Vagina (tissue), 2 donors: ENCODE results near the gene NUAK1. TPM values are rescaled to one million over a fixed set of nuclear protein-coding genes. Genes with fewer than 3 reads are reported as not detected.

Source experiments
- DNase-seq, 2 donors: peaks; one replicate each; pipeline ENCODE4 v3.0.0-alpha.2; 2017; ENCODE audit errors: extremely low spot score in 2 of 2
- H3K27ac ChIP-seq: fragments of 200-600 bp; sonication (generic); one replicate; pipeline ENCODE4 v1.5.1; 2019
- H3K27me3 ChIP-seq: fragments of 200-600 bp; sonication (generic); one replicate; pipeline ENCODE4 v1.5.1; 2019
- H3K36me3 ChIP-seq, 2 donors: fragments of 200-600 bp; sonication (generic); one replicate each; pipeline ENCODE4 v1.5.1; 2017 to 2019
- H3K4me1 ChIP-seq: fragments of 200-600 bp; sonication (generic); one replicate; pipeline ENCODE4 v1.5.1; 2019
- H3K4me3 ChIP-seq, 2 donors: fragments of 200-600 bp; sonication (generic); 1 replicate in 1 of 2; 2 replicates in 1 of 2; pipeline ENCODE4 v1.5.1; 2016 to 2019
- H3K9me3 ChIP-seq: fragments of 200-600 bp; sonication (generic); one replicate; pipeline ENCODE4 v1.5.1; 2019
- CTCF ChIP-seq, 3 experiments: fragments of 450-650 bp in 2 of 3; fragments of 200-600 bp in 1 of 3; sonication (generic) in 1 of 3; IDR thresholded peaks; one replicate each; pipeline ENCODE4 v1.5.1; 2017 to 2019; ENCODE audit warnings: antibody characterized with exemption in 3 of 3, mild to moderate bottlenecking in 2 of 3, moderate library complexity in 2 of 3
- POLR2A ChIP-seq, 2 donors: fragments of 450-650 bp; IDR thresholded peaks; one replicate each; pipeline ENCODE4 v1.6.1; 2017; ENCODE audit warnings: antibody characterized with exemption in 2 of 2, mild to moderate bottlenecking in 2 of 2, moderate library complexity in 2 of 2
- POLR2AphosphoS5 ChIP-seq, 2 donors: sonication (generic); formaldehyde crosslinking; IDR thresholded peaks; one replicate each; pipeline ENCODE4 v1.9.0; 2017; ENCODE audit warnings: antibody characterized with exemption in 2 of 2, mild to moderate bottlenecking in 2 of 2, low read depth in 1 of 2; ENCODE audit not compliant: insufficient read depth in 1 of 2
- intact Hi-C: fragments of 100-400 bp; cut with DNase I; formaldehyde crosslinking; loops from one replicate; pipeline ENCODE4 v1.15.1; 2023
- total RNA-seq: library from RNA; depleted of rRNA; stranded (reverse); fragments of >200 nt; gene quantifications from one replicate; pipeline ENCODE4 v1.2.3, GENCODE V29; 2016

Gene NUAK1
- total RNA-seq, 1 donor from 2014 or later, result 22.8 TPM

- peak in 1 of 2 donors; percentile 76 for DNase-seq
- Histone ChIP-seq H3K4me1 (peaks cover 4% of the 10 kb centered on the region), H3K36me3 (peaks cover 0 to 47% of the 10 kb centered on the region in 2 donors), H3K27ac (no peak overlapping the region), H3K9me3 (no peaks in the 10 kb centered on the region), H3K27me3 (no peaks in the 10 kb centered on the region), H3K4me3 (no peak overlapping the region)
- intact Hi-C loops, result no loop called here
- no peak for TF ChIP-seq POLR2AphosphoS5 (IDR thresholded peaks at IDR 0.05; ENCODE audit: insufficient read depth in 1 of 2, low read depth in 1 of 2)
- no peak for TF ChIP-seq CTCF (IDR thresholded peaks at IDR 0.05)
- TF ChIP-seq POLR2A (IDR thresholded peaks at IDR 0.05), result no peak
These were observed 72.6 kb downstream of the NUAK1 start for GRCh38 chr12:106066051-106066705.

DNA sequence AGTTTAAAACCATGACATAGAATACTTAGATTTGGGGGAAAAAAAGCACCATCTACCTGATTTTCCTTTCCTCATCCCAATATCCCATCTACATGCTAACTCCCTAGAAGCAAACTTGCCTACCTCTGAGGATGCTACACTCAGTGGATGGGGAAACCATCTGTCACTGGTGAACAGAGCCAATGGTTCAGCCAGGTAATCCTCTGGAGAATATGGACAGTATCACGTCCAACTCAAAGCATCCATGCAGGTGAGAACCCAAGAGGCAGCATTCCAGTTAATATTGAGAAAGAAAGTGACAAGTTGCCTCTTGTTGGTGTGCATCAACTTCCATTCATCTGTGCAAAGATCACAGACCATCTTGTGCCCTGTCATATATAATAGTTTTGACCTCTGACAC, 73.2 kb downstream of the NUAK1 start:
- Histone ChIP-seq H3K4me3 (no peak overlapping the region), H3K4me1 (no peaks in the 10 kb centered on the region), H3K27me3 (no peaks in the 10 kb centered on the region), H3K27ac (no peak overlapping the region), H3K9me3 (no peaks in the 10 kb centered on the region), H3K36me3 (peaks cover 0 to 42% of the 10 kb centered on the region in 2 donors)
- no peak for TF ChIP-seq POLR2A (IDR thresholded peaks at IDR 0.05)
- TF ChIP-seq CTCF (IDR thresholded peaks at IDR 0.05), result no peak
- no peak for TF ChIP-seq POLR2AphosphoS5 (IDR thresholded peaks at IDR 0.05; ENCODE audit: insufficient read depth in 1 of 2, low read depth in 1 of 2)
- intact Hi-C loops, result no loop called here
- DNase-seq, result peak in 1 of 2 donors; percentile 56

- Histone ChIP-seq H3K27me3 (no peaks in the 10 kb centered on the region), H3K4me3 (no peak overlapping the region), H3K36me3 (peaks cover 0 to 36% of the 10 kb centered on the region in 2 donors), H3K9me3 (no peaks in the 10 kb centered on the region), H3K27ac (no peak overlapping the region), H3K4me1 (no peaks in the 10 kb centered on the region)
- TF ChIP-seq POLR2A (IDR thresholded peaks at IDR 0.05) (no peak), CTCF (IDR thresholded peaks at IDR 0.05) (no peak)
- peak in 1 of 2 donors; percentile 78 for DNase-seq
- intact Hi-C loops, result no loop called here
These were observed 74.1 kb downstream of the NUAK1 start for GRCh38 chr12:106064721-106065021.

DNA sequence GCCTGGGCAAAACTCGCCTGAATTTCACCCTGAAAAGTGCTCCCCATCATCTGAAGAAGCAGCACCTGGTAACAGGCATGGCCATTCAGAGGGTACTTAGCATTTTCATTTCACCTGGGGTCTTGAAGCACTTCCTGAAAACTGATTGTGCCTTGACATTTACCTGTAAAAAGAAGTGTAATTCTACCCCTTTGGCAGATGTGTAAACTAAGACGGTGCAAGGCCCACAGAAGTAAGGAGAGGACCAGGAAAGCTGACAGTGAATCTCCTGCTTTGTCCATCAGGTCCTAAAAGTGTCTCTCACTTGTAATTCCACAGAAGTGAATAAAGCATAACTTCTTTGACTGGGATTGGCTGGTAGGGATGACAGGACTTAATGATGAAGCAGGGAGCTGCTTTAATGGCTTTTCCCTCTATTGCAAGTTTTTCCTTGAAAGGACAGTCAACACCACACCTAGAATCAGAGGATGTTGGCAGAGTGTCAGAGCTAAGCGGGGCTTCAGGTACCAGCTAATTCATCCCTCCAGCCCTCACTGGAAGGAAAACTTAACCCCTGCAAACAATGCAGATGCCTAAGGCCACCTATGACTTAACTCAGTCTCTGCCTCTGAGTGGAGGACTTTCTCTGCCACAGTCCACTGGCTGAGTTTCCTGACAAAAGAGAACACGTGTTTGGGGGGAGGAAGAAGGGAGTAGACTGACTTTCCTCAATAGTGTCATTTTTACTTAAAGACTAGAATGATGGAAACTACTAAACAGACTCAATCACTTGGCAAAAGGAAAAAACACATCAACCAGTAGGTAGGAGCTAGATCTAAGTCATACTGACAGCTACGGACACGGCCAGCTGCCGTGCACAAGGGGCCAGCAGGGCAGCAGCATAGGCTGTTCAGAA, 74.7 kb downstream of the NUAK1 start:
- H3K27me3 ChIP-seq, result no peaks in the 10 kb centered on the region
- no peaks in the 10 kb centered on the region for H3K4me1 ChIP-seq
- peaks cover 0 to 31% of the 10 kb centered on the region in 2 donors for H3K36me3 ChIP-seq
- no peak overlapping the region for H3K4me3 ChIP-seq
- TF ChIP-seq CTCF (IDR thresholded peaks at IDR 0.05), result no peak
- no peak for TF ChIP-seq POLR2AphosphoS5 (IDR thresholded peaks at IDR 0.05; ENCODE audit: insufficient read depth in 1 of 2, low read depth in 1 of 2)
- TF ChIP-seq POLR2A (IDR thresholded peaks at IDR 0.05), result no peak
- H3K27ac ChIP-seq, result no peak overlapping the region
- intact Hi-C loops, result no loop called here
- DNase-seq, result peak in 1 of 2 donors; percentile 83
- no peaks in the 10 kb centered on the region for H3K9me3 ChIP-seq

- H3K4me3 ChIP-seq, result no peak overlapping the region
- H3K4me1 ChIP-seq, result peaks cover 11% of the 10 kb centered on the region
- no peaks in the 10 kb centered on the region for H3K9me3 ChIP-seq
- no peak overlapping the region for H3K27ac ChIP-seq
- no peaks in the 10 kb centered on the region for H3K27me3 ChIP-seq
- peak in 1 of 2 donors; percentile 54 for DNase-seq
- intact Hi-C loops, result no loop called here
- peaks cover 0 to 17% of the 10 kb centered on the region in 2 donors for H3K36me3 ChIP-seq
- no peak for TF ChIP-seq CTCF (IDR thresholded peaks at IDR 0.05)
- no peak for TF ChIP-seq POLR2AphosphoS5 (IDR thresholded peaks at IDR 0.05; ENCODE audit: insufficient read depth in 1 of 2, low read depth in 1 of 2)
- TF ChIP-seq POLR2A (IDR thresholded peaks at IDR 0.05), result no peak
These were observed 76.1 kb downstream of the NUAK1 start for GRCh38 chr12:106062693-106063092.
